Tibial nerve (tissue), 4 donors: Measurements from ENCODE around the gene ZBTB16.

Source experiments
- CTCF ChIP-seq, 5 experiments: fragments of 200-600 bp in 3 of 5; fragments of 450-650 bp in 2 of 5; sonication (generic) in 3 of 5; IDR thresholded peaks; one replicate each; pipeline ENCODE4 v1.5.1; 2016 to 2019; ENCODE audit warnings: antibody characterized with exemption in 5 of 5, mild to moderate bottlenecking in 3 of 5, moderate library complexity in 2 of 5
- EP300 ChIP-seq, 2 donors: sonication (generic); formaldehyde crosslinking; IDR thresholded peaks; one replicate each; pipeline ENCODE4 v1.6.1; 2017; ENCODE audit warnings: antibody characterized with exemption in 2 of 2, mild to moderate bottlenecking in 1 of 2
- POLR2A ChIP-seq, 2 donors: fragments of 450-650 bp; IDR thresholded peaks; one replicate each; pipeline ENCODE4 v1.6.1; 2017; ENCODE audit warnings: antibody characterized with exemption in 2 of 2, mild to moderate bottlenecking in 2 of 2, moderate library complexity in 2 of 2

GRCh38 chr11:114057147-114057546 is 2.4 kb upstream of the ZBTB16 start:
- no peak for TF ChIP-seq POLR2A (IDR thresholded peaks at IDR 0.05)
- TF ChIP-seq CTCF (IDR thresholded peaks at IDR 0.05), result no peak
- TF ChIP-seq EP300 (IDR thresholded peaks at IDR 0.05), result no peak
